Hematopoietic multipotent progenitor cell treated with erythropoietin and hydrocortisone succinate and interleukin-3 and kit ligand, for 4 days (in vitro differentiated cells): Measurements from ENCODE around the gene CDH1.

Source experiments
- DNase-seq: peaks from one replicate; pipeline ENCODE4 v3.0.0-alpha.2; 2015

CDH1 gene

GRCh38 chr16:68732042-68732680, 4.9 kb upstream of the CDH1 start:
- peak; percentile 90 for DNase-seq

GRCh38 chr16:68732741-68733399, 4.2 kb upstream of the CDH1 start:
- no peak for DNase-seq

GRCh38 chr16:68733570-68733969, 3.5 kb upstream of the CDH1 start:
- DNase-seq: no peak

GRCh38 chr16:68734782-68735181, 2.3 kb upstream of the CDH1 start:
- no peak for DNase-seq

GRCh38 chr16:68736561-68736960, 531 bp upstream of the CDH1 start:
- DNase-seq: no peak

GRCh38 chr16:68737730-68738629, 888 bp downstream of the CDH1 start:
- DNase-seq: peak; percentile 43

- DNase-seq: no peak
These were observed 3.0 kb downstream of the CDH1 start for GRCh38 chr16:68739964-68740627.

- DNase-seq: no peak
These were observed 3.7 kb downstream of the CDH1 start for GRCh38 chr16:68740628-68741346.

GRCh38 chr16:68743664-68744063, 6.6 kb downstream of the CDH1 start:
- DNase-seq: no peak

- no peak for DNase-seq
These were observed 7.7 kb downstream of the CDH1 start for GRCh38 chr16:68744744-68745280.

GRCh38 chr16:68746951-68747350, 9.9 kb downstream of the CDH1 start:
- no peak for DNase-seq

GRCh38 chr16:68749432-68749831, 12.3 kb downstream of the CDH1 start:
- DNase-seq: no peak

GRCh38 chr16:68750193-68750695, 13.2 kb downstream of the CDH1 start:
- DNase-seq: no peak

GRCh38 chr16:68751160-68751559, 14.1 kb downstream of the CDH1 start:
- no peak for DNase-seq

- peak; percentile 74 for DNase-seq
These were observed 15.5 kb downstream of the CDH1 start for GRCh38 chr16:68752602-68753001.

GRCh38 chr16:68754084-68754792, 17.1 kb downstream of the CDH1 start:
- no peak for DNase-seq

- DNase-seq: no peak
These were observed 19.3 kb downstream of the CDH1 start for GRCh38 chr16:68756239-68756915.

- DNase-seq: no peak
These were observed 20.5 kb downstream of the CDH1 start for GRCh38 chr16:68757625-68757935.

- DNase-seq: no peak
These were observed 22.0 kb downstream of the CDH1 start for GRCh38 chr16:68759062-68759461.

GRCh38 chr16:68760671-68761275, 23.7 kb downstream of the CDH1 start:
- DNase-seq: no peak
